GM19043 (cell line): ENCODE results near the gene ACP5.

Source experiments
- ATAC-seq: cut with Tn5 transposase; IDR thresholded peaks from one replicate; pipeline ENCODE4 v1.9.1; 2021; ENCODE audit warnings: low read depth; ENCODE audit not compliant: unreplicated experiment

ACP5 gene

DNA sequence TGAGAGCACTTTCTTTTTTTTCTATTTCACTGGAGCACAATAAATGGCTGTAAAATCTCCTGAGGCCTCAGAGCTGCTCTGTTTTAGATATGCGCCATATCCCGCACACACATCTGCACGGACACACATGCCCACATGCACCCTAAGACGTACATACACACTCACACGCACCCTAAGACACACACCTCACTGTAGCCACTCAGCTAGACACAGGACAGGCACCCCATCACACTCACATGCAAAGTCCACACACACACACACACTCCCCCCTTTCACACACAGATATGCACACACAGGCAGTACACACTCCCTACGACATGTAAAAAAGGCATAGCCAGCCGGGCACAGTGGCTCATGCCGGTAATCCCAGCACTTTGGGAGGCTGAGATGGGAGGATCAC is 27.2 kb downstream of the ACP5 start:
- ATAC-seq: no peak

DNA sequence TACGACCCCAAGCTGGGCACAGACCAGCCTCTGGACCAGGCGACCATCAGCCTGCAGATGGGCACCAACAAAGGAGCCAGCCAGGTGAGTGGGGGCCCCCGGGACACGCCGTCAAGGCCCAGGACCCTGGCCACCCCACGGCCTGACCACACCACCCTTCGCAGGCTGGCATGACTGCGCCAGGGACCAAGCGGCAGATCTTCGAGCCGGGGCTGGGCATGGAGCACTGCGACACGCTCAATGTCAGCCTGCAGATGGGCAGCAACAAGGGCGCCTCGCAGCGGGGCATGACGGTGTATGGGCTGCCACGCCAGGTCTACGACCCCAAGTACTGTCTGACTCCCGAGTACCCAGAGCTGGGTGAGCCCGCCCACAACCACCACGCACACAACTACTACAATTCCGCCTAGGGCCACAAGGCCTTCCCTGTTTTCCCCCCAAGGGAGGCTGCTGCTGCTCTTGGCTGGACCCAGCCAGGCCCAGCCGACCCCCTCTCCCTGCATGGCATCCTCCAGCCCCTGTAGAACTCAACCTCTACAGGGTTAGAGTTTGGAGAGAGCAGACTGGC is 28.0 kb downstream of the ACP5 start:
- no peak for ATAC-seq

DNA sequence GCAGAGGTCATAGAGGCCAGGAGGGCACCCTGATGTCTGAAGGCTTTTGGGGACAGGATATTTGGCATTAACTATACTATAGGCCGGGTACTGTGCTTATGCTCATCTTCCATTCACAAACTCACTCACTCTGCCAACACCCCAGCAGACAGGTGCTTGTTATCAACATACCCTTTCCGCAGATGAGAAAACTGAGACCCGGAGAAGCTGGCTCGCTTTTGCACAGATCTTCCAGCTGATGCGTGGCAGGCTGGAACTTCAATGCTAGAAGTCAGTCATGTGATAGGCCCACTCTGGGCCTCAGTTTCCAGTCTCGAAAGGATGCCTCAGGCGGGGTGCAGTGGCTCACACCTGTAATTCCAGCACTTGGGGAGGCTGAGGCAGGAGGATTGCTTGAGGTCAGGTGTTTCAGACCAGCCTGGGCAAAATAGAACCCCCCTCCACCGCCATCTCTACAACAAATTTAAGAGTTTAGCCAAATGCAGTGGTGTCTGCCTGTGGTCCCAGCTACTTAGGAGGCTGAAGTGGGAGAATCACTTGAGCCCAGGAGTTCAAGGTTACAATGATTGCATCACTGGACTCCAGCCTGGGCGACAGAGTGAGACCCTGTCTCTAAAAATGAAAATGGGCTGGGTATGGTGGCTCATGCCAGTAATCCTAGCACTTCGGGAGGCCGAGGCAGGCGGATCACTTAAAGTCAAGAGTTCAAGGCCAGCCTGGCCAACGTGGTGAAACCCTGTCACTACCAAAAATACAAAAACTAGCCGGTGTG is 29.3 kb downstream of the ACP5 start:
- ATAC-seq: no peak

DNA sequence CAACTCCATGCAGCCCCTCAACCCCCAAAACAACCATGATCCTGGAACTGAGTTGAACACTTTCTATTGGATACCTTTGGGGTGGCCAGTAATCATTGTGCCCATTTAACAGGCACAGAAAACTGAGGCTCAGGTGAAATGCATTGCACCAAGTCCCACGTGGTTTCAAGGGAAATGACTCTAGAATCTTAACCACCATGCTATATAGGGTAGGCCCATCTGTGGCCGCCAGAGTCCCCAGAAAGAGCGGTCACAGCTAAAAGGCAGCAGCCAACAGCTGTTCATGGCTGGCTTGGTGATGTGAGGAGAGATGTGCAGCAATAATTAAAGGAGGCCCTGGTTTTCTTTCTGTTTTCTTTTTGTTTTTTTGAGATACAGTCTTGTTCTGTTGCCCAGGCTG is 36.2 kb downstream of the ACP5 start:
- no peak for ATAC-seq

DNA sequence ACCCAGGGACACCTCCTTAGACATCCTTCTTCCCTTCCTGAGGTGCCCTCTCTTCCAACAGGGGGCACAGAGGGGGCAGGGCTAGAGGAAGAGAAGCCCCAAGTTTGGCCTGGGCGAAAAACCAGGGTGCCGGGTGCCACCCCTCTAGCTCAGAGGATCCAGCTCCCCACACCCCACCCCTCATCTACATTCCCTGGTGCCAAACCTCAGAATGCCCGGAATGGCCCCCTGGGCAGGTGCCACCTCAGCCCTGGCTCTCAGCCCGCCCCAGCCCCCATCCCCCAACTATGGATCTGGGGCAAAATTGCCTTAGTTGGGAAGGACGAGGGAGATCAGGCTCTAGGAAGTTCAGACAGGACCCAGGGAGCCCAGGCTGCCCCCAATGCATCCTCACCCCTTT is 36.8 kb downstream of the ACP5 start:
- no peak for ATAC-seq

DNA sequence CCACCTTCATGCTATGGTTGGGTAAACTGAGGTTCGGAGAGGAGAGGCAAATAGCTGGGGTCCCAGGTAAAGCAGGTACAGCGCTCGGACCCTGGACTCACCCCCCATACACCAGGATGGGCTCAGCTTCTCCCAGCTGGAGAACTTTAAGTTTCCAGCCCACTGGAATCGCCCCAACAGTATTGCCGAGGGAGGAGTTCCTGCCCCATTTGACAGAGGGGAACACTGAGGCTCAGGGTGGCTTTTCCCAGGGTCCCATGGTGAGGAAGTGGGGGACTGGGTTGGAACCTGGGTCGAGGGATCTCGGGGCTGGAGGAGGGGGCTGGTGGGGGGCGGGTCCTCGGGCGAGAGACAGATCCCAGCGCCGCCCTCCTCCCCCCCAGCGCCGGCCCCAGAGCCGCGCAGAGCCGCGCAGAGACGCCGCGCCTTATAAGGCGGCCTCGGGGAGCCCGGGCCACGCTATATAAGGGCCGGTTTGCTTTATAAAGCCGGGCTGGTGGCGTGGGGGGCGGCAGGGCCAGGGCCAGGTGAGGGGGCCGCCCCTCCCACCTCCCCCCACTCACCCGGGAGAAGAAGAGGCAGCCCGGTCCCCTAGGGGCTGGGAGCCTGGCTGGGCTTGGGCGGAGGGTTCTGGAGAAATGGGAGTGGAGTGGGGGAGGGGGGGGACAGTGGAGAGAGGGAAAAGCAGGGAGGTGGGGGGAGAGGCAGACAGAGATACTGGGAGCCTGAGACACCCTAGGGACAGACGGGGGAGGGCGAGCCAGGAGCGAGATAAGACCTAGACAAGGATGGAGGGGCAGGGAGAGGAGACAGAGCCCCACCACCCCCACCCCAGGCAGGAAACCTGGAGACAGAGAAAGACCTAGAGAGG is 37.7 kb downstream of the ACP5 start:
- ATAC-seq: no peak

DNA sequence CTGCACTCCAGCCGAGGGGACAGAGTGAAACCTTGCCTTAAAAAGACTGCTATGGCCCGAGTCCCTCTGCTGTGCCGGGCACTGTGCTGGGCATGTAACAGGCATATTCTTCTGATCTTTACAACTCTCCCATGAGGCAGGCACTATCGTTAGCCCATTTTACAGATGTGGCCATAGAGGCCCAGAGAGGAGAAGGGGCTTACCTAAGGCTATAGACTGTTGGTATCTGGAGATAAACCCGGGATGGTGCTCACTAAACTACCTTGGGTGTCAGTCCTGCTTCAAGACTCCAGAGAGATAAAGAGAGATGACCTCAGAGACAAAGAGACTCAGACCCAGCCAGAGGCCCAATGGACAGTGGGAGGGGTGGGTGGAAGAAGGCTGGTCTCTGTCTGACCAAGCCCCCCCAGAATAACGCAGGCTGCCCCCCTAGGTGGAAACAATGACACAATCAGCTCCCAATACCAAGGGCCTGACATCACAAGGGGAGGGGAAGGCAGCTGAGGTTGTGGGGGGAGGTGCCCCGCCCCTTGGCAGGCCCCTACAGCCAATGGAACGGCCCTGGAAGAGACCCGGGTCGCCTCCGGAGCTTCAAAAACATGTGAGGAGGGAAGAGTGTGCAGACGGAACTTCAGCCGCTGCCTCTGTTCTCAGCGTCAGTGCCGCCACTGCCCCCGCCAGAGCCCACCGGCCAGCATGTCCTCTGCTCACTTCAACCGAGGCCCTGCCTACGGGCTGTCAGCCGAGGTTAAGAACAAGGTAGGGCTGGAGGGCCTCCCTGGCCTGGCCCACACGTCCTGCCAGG is 39.0 kb downstream of the ACP5 start, which contains the start of gene CNN1:
TSS of gene CNN1 (plus strand) at position 620 of the 805 bp plus-strand sequence. CDS start at position 697, 77 bp downstream.
- no peak for ATAC-seq

DNA sequence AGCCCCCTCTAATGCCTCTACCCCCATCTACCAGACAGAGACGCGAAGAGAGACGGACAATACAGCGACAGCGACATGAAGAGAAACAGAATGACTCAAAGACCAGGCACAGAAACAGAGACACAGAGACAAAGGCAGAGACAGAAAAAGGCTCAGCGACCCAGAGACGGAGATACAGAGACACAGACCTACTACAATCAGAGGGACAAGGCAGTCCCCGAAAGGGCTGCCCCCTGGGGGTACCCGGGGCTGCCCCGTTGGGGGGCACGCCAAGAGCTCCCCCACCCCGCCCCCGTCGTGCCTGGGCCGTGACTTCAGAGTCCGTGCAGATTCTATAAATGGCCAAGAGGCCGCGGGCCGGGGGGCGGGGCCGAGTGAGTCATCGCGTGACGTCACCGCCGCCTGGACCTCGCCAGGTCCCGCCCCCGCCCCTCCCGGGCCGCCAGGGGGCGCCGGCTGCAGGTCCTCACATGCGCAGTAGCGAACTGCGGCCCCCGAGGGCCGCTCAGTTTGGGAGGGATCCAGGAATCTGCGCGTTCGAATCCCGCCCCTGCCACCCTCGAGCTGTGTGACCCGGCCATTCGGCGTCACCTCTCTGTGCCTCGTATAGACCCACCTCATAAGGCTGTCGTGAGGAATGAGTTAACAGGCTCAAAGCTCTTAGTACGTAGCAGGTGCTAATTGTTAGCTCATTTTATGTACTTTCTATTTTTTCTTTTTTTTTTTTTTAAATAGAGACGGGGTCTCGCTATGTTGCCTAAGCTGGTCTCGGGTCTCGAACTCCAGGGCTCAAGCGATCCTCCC is 41.5 kb downstream of the ACP5 start:
- no peak for ATAC-seq

DNA sequence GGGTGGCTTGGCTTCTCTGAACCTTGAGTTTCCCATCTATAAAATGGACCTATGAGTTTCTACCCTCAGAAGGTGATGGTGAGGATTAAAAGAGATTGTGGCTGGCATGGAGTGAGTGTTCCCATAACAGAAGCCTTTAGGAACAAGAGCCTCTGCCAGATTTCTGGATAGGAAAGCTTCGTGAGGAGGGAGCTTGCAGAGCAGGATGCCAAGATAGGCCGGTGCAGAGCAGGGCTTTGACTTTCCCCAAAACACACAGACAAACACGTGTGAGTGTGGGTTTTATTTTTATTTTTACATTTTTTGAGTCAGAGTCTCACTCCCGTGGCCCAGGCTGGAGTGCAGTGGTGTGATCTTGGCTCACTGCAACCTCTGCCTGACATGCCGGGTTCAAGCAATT is 42.5 kb downstream of the ACP5 start:
- ATAC-seq: no peak

DNA sequence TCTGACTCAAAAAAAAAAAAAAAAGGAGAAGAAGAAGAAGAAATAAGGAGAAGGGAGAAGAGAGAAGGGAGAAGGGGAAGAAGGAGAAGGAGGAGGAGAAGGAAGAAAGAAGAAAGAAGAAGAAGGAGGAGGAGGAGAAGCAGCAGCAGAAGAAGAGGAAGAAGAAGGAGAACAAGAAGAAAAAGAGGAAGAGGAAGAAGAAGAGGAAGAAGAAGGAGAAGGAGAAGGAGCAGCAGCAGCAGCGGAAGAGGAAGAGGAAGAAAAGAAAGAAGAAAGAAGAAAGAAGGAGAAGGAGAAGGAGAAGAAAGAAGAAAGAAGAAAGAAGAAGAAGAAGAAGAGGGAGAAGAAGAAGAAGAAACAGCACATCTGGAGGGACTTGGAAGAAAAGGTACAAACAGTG is 42.9 kb downstream of the ACP5 start:
- no peak for ATAC-seq

DNA sequence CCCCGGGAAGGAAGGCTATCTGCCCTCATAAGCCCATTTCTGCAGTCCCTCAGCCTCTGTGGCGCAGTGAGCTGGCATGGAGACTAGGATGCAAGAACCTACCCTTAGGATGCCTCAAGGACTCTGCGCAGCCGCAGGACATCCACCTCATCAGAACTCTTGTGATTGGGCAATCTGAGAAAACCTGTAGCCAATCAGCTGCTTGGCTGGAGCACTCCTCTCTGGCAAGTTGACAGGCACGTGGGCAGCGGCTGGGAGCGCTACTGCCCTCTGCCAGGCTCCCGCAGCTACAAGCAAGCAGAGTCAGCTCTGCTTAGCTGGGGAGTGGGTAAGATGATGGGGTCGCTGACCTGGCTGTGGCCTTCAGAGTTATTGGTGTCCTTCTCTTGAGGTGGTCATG is 47.0 kb downstream of the ACP5 start:
- ATAC-seq: no peak

DNA sequence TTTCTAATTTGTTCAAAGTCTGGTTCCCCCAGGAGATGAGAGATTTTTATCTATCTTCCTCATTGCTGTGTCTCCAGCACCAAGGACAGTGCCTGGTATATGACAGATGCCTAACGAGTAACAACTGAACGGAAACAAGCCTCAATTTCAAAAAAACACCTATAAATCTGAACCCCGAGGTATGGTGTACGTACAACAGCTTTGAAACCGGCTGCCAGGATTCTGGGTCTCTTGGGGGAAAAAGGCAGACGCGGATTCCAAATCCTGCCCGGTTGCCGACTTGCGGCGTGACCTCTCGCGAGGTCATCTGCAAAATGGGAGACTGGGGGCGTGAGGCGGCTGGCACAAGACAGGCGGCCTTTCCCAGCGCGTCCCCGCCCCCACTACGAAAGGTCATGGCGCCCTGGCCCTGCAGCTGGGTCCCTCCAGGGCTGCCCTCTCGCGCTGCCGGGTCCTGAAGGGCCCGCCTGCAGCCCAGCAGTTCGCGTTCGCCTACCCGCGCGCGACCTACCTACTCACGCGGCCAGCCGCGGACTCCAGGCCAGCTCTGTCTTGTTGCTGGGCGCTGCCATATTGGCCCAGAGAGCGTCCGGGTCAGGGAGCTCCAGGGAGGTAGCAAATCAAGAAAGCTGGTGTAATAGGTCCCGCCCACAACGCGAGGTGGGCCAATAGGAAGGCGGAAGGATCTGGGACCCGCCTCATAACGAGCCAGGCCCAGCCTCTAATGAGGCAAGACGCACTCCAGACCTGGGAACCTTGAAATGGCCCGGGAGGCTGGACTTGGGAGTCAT is 48.7 kb downstream of the ACP5 start, which contains the start of gene ECSIT:
TSS of gene ECSIT (minus strand) at position 584 of the 791 bp plus-strand sequence. CDS start 9,964 bp downstream, outside the sequence.
- peak; percentile 96 for ATAC-seq
